Activated naive CD8-positive, alpha-beta T cell treated with anti-CD3 and anti-CD28 coated beads, Interleukin-2, amount 50 U/mL, for 16 hours (primary cell): Measurements from ENCODE around the gene SMC1B.
"Not testable (repeated sequence)": the region's sequence is repeated elsewhere in the genome, so short reads cannot be mapped to it uniquely, and the experiment has no call there.

Experiments used
- DNase-seq: peaks from one replicate; pipeline ENCODE4 v3.0.0-alpha.2; 2020; ENCODE audit warnings: low read depth, low spot score

SMC1B gene, protein sequence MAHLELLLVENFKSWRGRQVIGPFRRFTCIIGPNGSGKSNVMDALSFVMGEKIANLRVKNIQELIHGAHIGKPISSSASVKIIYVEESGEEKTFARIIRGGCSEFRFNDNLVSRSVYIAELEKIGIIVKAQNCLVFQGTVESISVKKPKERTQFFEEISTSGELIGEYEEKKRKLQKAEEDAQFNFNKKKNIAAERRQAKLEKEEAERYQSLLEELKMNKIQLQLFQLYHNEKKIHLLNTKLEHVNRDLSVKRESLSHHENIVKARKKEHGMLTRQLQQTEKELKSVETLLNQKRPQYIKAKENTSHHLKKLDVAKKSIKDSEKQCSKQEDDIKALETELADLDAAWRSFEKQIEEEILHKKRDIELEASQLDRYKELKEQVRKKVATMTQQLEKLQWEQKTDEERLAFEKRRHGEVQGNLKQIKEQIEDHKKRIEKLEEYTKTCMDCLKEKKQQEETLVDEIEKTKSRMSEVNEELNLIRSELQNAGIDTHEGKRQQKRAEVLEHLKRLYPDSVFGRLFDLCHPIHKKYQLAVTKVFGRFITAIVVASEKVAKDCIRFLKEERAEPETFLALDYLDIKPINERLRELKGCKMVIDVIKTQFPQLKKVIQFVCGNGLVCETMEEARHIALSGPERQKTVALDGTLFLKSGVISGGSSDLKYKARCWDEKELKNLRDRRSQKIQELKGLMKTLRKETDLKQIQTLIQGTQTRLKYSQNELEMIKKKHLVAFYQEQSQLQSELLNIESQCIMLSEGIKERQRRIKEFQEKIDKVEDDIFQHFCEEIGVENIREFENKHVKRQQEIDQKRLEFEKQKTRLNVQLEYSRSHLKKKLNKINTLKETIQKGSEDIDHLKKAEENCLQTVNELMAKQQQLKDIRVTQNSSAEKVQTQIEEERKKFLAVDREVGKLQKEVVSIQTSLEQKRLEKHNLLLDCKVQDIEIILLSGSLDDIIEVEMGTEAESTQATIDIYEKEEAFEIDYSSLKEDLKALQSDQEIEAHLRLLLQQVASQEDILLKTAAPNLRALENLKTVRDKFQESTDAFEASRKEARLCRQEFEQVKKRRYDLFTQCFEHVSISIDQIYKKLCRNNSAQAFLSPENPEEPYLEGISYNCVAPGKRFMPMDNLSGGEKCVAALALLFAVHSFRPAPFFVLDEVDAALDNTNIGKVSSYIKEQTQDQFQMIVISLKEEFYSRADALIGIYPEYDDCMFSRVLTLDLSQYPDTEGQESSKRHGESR

DNA sequence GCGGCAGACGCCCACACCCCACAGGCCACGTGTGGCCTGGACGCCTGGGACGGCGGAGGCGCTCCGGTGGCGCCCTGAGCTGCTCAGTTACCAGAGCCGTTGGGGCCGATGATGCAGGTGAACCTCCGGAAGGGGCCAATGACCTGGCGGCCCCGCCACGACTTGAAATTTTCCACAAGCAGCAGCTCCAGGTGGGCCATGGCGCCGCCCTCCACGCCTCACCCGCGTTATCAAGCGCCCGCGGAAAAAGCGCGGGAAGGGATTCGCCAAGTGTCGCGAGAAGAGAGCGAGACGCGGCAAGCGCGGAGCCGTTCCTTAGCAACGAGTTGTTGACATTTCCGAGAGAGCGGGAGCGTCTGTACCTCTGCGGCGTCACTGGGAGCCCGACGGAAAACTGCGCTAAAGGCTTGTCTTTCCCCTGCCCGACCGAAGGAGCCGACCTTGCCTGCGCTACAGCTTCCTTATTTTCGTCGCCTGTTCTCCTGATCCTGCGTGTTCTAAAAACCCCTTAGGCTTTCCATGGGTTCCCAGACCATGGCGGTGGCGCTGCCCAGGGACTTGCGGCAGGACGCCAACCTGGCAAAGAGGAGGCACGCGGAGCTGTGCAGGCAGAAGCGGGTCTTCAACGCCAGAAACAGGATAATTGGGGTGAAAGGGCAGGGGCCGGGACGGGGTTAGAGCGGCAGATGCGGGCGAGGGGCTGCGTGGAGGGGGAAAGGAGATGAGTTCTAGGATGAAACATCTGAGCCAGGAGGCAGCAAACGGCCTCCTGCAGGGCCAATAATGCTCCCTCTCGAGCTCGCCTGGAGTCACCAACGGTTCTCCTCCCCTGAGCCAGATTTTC is at the start of gene SMC1B, which contains the start of gene RIBC2:
SMC1B (minus strand) TSS at position 232 of the 844 bp plus-strand sequence; CDS start at position 200, 32 bp downstream.
RIBC2 (plus strand) TSS at position 326 of the 844 bp plus-strand sequence; CDS start at position 520, 194 bp downstream.
- DNase-seq = peak; percentile 67

DNA sequence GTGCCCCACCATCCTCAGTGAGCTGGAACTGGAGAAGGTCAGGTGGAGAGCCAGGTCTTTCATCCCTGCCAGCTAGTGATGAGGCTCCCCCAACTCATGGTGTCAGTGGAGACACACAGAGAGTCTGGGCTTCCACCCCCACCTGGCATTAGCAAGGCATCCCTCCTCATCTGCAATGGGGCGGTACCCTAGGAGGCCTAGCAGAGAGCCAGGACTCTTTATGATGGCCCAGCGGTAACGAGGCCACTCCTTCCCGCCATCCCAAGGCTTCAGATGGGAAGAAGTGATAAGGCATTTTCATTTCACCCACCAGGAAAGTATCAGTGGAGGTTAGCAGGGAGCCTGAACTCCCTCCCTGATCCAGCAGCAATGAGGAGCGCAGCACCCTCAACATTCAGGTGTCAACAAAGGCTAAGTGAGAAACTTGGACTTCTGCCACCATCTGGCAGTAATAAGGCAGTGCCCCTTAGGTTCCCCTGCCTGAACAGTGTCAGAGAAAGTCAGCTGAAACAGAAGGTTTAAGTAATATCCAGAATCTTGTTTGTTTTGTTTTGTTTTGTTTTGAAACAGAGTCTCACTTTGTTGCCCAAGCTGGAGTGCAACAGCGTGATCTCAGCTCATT is 48.7 kb upstream of the SMC1B start:
- DNase-seq = no peak

DNA sequence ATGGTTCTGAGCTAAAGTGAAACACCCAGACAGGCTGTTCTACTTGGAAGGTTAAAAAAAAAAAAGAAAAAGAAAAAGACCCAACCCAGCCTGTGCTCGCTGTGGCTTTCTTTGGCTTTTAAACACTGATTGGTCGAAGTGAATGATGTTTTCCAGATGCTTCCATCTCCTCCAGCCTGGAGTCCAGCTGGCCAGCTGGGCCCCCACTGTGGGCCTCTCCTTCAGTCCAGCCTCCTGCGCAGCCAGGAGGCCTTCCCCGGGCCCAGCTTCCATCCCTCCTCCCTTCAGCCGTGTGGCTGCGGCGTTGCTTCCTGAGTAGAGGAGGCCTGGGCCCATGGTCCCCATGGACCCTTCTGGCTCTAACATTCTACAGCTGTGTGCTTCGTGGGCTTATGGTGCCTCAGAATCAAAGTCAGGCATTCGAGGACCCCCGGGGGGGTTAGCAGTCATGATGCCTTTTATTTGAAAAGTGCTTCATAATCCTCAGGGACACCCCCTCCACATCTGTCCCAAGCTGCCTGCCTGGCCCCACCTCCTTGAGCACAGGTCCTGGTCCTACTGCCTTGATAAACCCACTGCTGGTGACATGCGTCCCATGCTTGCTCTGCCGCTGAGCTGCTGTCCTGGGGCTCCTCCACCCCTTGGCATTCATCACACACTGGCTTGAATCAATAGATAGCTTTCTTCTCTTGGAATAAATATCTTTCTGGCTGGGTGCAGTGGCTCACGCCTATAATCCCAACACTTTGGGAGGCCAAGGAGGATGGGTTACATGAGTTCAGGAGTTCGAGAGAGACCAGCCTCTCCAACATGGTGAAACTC is 47.1 kb upstream of the SMC1B start:
- DNase-seq = no peak

DNA sequence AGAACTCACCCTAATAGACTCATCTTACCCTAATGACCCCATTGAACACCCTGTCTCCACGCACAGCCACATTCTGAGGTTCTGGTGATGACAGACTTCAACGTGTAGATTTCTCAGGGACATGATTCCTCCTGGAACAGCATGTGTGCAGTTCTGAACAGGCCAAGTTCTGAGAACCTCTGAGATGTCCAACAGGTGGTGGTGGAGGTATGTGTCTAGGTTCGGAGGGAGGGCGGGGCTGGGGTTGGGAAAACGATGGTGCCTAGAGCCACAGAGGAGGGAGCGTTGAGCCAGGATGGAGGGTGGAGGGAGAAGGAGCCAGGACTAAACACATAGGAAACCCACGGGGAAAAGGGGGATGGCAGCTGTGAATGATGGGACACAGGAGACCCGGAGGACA is 45.8 kb upstream of the SMC1B start:
- no peak for DNase-seq

DNA sequence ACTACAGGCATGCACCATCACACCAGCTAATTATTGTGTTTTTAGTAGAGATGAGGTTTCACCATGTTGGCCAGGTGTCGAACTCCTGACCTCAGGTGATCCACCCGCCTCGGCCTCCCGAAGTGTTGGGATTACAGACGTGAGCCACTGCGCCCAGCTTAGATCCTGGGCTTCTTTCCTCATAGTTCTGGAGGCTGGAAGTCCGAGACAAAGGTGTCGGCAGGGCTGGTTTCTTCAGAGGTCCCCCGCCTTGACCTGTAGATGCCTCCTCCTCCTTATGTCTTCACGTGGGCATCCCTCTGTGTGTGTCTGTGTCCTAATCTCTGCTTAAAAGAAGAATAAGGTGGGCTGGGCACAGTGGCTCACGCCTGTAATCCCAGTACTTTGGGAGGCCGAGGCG is 45.1 kb upstream of the SMC1B start:
- DNase-seq = no peak

DNA sequence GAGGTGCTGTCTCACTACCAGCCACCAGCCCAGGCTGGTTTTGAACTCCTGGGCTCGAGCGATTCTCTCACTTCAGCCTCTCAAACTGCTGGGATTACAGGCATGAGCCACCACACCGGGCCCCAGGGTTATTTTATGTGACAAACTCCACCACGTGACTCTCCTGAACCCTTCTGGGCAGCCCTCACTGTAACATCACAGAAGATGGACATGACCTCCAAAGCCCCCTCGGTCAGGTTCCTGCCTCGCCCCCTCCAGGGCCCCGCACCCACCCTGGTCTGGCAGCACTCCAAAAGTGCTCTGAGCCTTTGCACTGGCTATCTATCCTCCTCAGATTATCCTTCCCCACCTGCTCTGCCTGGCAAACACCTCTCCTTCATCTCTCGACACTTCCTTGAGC is 43.4 kb upstream of the SMC1B start:
- DNase-seq = no peak

DNA sequence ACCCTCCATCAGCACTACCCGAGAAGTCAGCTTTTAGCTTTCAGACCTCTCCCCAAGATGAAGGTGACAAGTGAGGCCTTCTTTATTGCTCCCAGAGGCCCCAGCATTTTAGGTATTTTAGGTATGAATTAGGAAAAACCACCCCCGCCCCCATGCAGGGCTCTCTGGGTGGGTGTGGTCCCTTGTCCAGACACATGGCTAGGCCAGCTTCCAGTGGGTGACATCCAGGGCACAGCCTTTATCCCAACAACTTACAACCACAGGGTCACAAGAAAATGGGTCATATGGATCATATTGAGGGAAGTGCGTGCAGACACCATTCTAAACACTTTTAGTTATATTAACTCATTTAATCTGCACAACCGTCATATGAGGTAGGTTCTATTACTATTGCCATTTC is 42.2 kb upstream of the SMC1B start:
- DNase-seq = no peak

DNA sequence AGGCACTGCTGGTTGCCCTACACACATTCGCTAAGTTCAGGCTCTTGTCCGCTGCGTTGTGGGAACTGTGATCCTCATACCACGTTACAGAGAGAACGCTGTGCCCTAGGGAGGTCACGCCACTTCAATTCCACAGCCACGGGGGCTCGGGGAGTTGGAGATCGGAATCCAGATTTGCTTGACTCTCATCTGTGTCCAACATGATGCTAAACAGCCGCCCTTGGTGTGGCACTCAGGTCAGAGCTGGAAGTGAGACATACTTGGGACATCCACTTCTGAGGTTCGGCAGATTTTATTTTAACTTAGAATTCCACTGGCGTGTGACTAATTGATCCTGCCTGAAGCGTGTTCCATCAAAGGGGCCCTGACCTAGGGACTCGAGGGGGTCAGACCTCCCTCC is 41.8 kb upstream of the SMC1B start:
- no peak for DNase-seq

DNA sequence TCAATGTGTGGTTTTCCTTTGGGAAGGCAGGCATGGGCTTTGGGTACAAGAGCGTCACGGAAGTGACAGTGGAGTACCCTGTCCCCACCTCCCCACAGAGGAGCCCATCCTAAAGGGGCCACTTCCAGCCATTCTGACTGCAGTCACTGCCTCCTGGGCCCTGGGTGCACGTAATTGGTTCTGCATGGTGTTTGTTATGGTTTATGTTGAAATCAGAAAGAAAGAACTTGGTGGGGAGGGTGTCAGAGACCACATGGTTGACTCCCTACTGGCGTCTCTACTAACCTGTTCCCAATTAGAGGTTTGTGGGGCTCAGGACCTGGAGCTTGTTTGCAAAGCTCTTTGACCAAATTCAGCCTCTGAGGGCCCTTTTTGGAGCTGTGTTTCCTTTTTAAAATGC is 40.9 kb upstream of the SMC1B start:
- DNase-seq = no peak

DNA sequence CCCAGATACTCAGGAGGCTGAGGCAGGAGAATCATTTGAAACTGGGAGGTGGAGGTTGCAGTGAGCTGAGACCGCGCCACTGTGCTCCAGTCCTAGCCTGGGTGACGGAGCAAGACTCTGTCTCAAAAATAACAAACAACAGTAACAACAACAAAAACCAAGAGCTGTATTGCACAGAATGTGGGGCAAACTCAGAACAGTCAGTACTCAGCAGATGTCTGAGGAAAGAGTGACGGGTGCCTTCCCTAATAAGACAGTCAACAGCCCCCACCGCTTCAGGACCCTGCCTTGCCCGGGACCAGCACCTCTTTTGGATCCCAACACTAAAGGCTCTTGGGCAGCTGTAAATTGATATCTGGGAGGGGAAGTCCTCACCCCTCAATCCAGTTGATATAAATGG is 40.4 kb upstream of the SMC1B start:
- DNase-seq = no peak

DNA sequence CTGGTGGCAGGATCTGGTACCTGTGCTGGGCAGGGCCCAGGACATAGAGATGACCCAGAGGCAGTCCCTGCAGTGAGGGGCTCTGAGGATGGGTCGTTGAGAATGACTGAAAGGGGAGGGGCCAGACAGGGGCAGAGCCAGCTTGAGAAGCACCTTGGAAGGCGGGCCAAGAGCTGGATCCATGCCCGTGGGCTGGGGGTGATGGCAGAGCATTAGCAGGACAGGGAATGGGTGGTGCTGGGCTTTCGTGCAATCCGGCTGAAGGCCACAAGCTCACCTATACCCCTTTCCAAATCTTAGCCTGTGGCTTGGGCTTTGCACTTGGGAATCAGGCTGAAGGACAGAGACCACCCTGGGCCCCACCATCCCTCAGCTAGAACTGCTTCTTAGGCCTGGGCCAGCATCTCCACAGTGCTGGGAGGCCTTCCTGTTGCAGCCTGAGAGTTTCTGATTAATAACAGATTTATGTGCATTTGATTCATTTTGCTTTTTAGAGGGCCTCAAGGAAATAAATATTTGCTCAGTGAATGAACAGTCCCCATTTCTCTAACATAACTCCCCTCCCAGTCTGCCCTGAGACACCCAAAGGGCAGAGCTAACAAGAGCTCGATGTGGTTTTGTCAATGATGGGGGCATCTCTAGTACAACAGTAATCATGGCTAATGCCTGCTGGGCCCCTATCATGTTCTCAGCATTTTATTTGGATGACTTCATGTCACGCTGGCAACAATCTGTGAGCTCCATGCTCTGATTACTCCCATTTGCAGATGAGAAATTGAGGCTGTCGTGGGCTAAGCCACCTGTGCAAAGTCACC is 39.4 kb upstream of the SMC1B start:
- DNase-seq = no peak

DNA sequence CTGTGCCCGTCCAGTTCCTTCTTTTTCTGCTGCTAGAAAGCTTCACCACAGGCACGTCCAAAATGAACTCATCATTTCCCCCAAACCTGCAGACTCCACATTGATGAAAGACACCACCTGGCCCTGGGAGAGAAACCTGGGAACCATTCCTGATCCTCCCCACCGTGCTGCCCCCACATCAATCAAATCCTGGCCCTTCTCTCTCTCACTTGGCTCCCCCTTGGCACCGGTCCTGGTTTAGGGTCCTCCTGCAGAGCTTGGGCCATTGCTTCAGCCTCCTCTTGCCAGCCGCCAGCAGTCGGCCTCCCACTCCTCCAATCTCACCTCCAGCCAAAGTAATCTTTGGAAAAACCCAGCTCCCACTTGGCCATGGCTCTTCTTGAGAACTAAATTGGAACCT is 38.6 kb upstream of the SMC1B start:
- no peak for DNase-seq

DNA sequence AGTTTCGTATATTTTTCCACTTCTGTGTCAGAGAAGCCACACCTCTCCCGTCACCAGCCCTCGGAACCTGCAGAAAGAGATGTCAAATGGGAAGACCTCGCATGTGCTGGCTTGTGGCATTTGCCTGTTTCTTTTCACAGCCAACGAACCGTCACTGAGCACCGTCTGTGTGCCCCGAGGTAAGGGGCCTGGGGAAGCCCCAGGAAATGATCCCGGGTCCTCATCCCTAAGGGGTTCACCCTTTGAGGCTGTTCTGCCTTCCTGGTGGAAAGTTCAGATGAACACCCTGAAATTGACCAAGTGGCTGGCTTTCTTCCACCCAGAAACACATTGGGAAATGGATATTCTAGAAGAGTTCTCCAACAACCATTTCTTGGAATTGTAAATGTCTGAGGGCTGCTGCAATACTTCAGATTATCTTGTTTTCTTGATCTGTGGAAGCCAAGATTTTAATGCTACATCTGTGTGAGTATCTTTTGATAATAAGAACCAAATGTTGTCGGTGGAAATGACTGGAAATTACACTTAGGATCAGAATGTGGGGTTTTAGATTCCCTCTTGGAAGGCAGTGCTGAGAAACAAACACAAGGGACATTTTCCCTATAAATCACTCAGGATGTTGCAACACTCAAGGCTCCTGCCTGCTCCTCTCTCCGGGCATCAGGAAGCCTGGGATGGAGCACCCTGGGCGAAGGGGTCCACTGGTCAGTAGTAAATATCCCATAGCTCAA is 37.7 kb upstream of the SMC1B start:
- DNase-seq = no peak

DNA sequence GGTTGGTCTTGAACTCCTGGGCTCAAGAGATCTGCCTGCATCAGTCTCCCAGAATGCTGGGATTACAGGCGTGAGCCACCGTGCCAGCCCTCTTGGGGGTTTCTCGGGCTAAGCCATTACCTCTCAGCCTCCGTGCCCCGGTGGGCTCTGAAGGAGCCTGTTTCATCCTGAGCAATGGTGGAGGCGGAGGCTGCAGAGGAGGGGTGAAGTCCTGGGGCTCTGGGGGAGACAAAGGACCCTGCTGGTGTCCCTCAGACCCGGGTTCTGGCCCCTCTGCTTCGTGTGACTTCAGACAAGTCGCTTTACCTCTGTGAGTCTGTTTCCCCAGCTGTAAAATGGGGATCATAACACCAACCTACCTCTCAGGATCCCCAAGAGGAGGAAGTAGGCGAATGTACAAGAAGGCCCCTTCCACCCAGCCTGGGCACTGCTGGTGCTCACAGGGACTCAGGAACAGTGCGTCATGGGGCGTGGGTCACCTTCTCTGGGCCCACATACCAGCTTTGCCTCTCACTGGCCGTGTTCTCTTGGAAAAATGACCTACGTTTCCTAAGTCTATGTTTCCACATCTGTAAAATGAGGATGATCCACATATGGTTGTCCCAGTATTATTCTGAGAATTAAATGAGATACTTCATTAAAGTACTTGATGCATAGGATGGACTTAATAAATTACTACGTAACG is 36.8 kb upstream of the SMC1B start:
- no peak for DNase-seq

DNA sequence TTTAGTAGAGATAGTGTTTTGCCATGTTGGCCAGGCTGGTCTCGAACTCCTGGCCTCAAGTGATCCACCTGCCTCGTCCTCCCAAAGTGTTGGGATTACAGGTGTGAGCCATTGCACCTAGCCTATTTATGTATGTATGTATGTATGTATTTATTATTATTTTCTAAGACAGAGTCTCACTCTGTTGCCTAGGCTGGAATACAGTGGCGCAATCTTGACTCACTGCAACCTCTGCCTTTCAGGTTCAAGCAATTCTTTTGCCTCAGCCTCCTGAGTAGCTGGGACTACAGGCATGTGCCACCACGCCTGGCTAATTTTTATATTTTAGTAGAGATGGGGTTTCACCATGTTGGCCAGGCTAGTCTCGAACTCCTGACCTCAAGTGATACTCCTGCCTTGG is 36.0 kb upstream of the SMC1B start:
- DNase-seq = not testable (repeated sequence)

DNA sequence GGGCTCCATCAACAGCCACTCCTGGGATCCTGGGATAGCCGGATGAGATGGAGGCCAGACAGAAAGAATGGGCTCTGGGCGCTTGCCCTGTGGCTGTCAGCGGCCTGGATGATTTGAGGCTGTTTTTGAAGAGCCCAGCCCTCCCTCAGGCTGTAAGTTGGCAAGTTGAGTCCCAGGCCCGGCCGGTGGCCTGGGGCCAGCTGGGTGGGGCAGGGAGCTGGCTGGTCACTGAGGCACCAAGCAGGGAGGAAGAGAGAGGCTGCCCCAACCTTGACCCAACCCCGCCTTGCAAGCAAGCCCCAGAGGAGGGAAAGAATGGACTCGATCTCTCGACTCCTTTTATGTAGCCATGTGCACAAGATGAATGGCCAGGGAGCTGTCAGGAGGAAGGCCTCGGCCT is 35.0 kb upstream of the SMC1B start:
- DNase-seq = no peak

DNA sequence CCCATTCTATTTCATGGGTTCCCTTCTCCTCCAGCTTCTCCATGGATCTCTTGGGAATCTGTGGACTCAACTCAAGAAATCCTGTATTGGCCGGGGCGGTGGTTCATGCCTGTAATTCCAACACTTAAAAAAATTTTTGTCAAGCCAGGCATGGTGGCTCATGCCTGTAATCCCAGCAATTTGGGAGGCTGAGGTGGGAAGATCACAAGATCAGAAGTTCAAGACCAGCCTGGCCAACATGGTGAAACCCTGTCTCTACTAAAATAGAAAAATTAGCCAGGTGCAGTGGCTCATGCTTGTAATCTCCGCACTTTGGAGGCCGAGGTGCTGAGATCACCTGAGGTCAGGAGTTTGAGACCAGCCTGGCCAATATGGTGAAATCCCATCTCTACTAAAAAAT is 34.2 kb upstream of the SMC1B start:
- DNase-seq = not testable (repeated sequence)

DNA sequence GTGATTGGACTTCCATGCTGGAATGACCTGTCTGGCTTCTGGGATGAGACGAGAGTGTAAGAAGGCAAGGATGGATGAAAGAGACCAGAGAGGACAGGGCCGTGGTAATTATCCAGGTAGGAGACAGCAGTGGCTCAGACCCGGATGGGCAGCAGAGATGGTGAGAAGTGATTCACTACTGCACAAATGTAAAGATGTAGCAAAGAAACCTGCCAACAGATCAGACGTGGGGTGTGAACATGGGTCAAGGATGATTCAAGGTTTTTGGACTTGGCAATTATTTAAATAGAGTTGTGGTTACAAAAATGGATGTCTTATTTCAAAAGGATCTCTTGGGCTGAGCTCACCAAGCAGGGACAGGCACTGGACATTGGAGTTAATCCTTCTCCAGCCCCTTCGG is 32.8 kb upstream of the SMC1B start:
- no peak for DNase-seq
